HCEC 1CT (cell line): ENCODE measurements around the gene CPXM1.

ENCODE experiments used
- DNase-seq: peaks from one replicate; pipeline ENCODE4 v3.0.0-alpha.2; 2017

CPXM1 gene

DNA sequence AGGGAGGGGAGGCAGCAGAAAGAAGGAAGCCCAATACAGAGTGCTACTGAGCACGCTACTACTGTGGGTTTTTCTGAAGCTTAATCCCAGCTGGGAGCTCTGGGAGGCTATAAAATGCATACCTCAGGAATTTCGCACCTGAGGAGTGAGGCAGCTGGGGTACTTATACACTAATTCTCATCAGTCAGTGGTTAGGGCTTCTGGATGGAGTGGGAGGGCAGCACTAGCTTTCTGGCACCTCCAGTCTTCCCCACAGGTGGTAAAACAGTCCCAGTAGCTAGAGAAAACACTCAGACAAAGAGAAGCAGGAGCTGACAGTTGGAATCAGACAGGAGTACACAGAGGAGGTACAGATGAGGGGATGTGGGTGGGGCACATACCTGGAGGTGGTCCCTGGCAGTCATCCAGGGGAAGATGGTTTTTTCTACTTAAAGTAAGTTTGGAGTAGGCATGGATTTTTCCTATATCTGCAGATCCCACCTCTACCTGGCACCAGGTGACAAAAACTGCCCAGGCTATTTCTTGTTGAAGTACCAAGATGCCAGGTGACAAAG is 37.8 kb downstream of the CPXM1 start:
- DNase-seq = no peak

DNA sequence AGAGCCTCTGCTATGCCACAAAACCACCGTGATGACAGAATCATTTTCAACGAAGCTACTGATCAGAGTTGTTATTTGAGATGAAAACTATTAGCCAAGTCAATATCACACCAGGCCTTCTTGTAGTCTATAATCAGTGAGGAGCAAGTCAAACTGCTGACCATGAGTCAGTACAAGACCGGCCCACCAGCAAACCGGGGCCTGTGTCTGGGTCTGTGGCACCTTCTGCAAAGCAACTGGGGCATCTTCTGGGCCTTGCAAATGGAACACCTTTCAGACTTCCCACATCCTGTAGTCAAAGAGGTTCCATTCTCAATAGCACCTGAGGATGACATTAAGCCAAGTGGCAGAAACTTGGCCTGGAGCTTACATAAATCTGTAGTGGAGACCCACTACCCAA is 38.5 kb downstream of the CPXM1 start:
- no peak for DNase-seq

DNA sequence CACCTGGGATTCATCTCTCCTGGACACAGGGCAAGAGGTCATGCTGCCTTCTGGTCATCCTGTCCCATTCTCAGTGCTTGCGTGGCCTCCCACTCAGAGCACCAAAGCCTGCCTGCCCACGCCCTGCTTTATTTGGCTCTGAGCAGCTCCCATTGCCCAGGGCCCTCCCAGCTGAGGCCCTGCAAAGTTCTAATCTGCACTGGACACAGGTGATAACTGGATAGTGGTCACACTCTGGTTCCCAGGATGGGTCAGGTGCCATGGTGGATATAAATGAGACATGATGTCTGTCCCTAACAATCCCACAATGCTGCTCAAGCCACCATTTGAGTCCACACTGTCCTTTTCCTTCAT is 39.5 kb downstream of the CPXM1 start:
- no peak for DNase-seq

- DNase-seq = no peak
Observed at GRCh38 chr20:2760297-2760951, 40.0 kb downstream of the CPXM1 start.

GRCh38 chr20:2759603-2760296 is 40.7 kb downstream of the CPXM1 start:
- DNase-seq = no peak

DNA sequence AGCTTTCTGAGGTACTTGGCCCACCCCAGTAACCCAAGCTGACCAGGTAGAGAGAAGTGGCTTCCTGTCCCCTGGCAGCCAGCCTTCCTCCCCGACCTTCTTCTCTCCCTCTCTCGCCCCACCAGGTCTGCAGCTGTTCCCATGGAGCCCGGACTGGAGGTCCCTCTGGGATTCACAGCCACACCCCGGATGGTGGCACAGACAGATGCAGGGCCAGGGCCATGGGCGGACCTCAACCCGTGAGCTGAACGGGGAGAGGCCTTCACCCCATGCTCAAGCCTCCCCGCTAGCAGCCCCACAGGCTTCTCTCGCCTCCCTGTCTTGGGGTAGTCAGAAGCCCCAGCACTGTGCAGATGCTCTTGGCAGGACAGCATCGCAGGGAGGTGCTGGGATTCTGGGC is 41.3 kb downstream of the CPXM1 start:
- no peak for DNase-seq

GRCh38 chr20:2757969-2758368 is 42.5 kb downstream of the CPXM1 start:
- DNase-seq = no peak

DNA sequence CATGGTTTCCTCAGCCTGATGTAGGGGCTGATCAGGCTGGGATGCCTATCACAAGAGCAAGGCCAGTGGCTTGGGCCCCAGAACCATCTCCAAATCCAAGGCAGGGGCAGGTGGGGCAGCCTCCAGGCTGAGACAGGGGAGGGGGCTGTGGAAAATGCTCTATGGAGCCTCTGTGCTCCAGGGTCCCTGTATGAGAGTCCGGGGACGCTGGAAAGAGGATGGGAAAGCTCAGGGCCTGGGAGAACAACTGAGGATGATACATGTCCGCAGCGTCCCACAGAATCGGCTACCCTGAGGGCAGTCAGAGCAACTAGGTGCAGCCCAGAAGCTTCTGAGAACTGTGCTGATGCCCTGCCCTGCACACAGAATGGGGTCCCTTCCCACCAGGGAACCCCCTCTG is 43.4 kb downstream of the CPXM1 start:
- DNase-seq = no peak

DNA sequence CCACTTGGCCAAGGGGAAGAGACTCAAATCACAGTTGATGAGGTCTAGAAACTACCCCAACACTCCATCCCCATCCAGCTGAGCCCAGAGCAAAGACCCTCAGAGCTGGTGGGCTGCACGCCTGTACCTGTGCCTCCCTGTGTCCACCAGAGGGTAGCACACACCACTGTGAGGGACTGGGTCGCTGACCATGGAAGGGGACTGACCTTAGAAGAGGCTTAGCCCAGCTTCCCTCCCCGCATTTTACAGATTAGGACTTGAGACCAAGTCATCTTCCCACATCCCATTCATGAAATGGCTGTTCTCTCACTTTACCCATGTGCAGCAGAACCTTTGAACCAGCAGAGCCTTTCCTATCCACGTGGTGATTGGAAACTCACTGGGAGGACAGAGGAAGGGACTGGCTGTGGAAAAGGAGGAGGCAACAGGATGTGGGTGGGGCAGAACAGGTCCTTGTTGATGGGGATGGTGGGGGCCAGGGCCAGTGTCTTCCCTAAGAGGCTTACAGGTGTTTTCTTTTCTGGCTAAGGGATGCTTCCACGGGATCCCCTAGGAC is 44.3 kb downstream of the CPXM1 start:
- peak; percentile 26 for DNase-seq

DNA sequence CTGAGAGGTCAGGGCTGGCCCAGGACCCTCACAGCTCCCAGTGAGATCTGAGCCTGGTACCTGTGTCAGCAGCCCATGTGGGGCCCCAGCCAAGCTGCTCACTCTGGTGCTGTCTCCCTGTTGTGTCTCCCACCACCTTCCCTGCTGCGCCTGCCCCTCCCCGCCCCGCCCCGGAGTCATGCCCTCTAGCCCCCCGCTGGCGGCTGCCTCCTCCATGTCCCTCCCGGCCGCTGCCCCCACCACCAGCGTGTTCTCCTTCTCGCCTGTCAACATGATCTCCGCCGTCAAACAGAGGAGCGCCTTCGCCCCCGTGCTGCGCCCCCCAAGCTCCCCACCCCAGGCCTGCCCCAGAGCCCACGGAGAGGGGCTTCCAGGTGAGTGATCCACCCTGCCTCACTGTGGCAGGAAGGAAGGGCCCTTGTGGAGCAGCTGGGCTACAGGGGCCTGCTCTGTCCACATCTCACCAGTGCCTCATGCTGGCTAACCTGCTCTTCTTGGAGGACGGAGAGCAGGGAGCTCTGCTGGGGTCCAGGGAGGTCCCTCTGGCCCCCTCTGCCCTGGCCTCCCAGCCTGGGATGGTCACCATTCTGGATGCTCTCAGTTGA is 44.9 kb downstream of the CPXM1 start:
- DNase-seq = no peak

- no peak for DNase-seq
Observed at GRCh38 chr20:2754424-2754823, 46.0 kb downstream of the CPXM1 start.

- DNase-seq = no peak
Observed at GRCh38 chr20:2753461-2754040, 46.9 kb downstream of the CPXM1 start.

- peak; percentile 14 for DNase-seq
Observed at GRCh38 chr20:2752567-2753460, 47.6 kb downstream of the CPXM1 start.

DNA sequence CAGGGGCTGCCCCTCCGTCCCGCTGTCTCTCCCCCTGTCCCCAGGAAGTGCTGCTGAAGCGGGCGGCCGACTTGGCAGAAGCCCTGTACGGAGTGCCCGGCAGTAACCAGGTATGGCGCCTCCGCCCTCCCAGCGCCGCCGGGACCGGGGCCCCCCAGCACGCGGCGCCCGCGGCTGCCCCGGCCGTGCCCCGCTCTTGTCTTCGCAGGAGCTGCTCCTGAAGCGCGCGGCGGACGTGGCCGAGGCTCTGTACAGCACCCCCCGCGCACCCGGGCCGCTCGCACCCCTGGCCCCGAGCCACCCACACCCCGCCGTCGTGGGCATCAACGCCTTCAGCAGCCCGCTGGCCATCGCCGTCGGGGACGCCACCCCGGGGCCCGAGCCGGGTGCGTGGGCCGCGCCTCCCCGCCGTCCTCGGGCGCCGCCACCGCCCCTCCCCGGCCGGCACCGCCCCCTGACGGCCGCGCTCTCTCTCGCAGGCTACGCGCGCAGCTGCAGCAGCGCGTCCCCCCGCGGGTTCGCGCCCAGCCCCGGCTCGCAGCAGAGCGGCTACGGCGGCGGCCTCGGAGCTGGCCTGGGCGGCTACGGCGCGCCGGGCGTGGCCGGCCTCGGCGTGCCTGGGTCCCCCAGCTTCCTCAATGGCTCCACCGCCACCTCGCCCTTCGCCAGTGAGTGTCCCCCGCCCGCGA is 48.4 kb downstream of the CPXM1 start:
- DNase-seq = no peak

GRCh38 chr20:2751347-2751877 is 49.0 kb downstream of the CPXM1 start:
- no peak for DNase-seq

DNA sequence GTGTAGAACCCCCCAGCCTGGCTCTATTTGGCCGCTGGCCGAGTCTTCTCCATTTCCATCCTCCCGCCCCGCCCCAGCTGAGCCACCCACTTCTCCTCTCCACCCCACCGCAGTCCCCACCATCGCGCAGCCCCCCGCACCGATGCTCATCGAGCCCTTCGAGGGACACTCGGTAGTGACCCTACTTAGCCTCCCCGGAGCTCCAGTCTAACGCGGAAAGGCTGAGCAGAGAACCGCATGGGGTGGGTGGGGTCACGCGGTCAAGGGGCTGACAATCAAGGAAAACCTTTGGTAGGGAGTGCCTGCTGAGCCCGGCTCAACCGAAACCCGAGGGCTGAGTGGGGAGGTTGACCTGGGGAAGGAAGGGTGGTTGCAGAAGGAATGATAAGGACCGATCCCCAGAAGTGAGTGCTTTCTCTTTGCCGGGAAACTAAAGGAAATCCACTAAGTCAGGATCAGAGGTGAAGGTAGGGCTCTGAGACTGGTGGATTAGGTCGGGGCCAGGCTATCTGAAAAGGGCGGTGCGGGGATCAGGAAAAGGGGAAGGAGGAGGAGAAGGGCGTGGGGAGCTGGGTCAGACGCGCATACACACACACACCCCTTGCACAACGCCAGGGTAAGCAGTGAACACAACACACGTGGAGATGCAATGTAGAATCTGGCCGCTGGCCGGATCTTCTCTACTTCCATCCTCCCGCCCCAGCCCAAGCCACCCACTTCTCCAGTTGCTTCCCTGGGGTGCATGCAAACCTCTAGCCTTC is 49.8 kb downstream of the CPXM1 start:
- DNase-seq = peak; percentile 32

DNA sequence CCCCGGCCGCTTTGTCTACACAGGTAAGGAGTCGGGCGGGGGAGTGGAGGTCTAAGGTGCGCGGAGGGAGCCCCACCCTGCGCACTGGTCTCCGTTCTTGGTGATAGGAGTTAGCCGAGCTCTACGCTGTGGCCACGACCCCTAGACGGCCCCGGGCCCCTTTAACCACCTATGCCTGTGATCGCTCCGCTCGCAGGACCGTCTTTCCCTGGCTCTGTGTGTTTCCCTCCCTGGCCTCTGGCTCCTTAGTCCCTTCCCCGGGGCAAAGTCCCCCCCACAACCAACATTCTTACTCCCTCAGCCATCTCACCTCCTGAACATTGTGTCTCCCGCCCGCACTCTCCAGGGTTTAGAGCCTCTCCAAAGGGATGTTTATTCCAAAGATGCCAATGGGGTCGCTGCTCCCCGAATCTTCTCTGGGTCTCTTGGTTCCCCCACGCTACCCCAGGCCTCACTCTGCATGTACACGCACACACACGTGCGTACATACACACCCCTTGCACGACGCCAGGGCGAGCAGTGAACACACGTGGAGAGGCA is 50.4 kb downstream of the CPXM1 start:
- DNase-seq = no peak

GRCh38 chr20:2749343-2749950 is 51.0 kb downstream of the CPXM1 start:
- no peak for DNase-seq

DNA sequence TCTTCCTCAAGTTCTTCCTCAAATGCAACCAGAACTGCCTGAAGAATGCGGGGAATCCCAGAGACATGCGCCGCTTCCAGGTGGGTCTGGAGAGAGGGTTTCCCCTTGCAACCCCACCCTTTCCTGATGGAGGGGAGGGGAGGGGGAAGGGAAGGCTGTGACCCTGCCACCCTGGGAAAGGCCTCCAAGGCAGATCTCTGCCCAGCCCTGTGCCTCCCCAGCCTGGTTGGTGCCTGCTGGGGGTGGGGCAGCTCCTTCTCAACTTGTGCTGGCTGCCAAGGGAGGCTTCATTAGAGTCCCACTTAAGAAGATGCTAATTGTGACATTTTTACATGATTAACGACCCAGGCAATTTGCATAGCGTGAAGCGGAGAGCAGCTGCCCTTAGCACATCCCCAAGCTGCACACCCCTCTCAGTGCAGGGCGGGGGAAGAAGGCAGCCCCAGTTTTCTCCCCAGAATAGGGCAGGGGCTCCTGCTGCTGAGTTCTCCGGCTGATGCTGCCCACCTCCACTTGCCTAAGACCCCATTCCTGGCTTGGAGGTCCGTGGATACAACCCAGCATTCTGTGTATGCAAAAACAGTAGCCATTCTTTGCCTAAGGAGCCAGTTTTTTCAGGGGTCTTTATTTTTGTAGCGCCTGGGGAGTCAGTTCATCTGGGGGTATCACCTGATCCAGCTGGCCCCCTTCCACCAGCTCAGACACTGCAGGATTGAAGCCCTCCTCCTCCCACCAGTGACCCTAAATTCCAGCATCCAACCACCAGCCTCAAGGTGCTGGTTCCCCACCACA is 51.7 kb downstream of the CPXM1 start:
- DNase-seq = no peak
